T-helper 1 cell treated with Interleukin-12 subunit alpha and Interleukin-12 subunit beta and Interleukin-4 antibody, amounts not matched to agents 30 μg/mL and 1 μg/mL, for 36 hours (primary cell): ENCODE results near the gene THSD4.
A peak's percentile ranks its signal among the peaks of the same experiment; 100 is the strongest.
"Not testable (repeated sequence)": the region's sequence is repeated elsewhere in the genome, so short reads cannot be mapped to it uniquely, and the experiment has no call there.

Source experiments
- H3K27ac Mint-ChIP-seq: one replicate; pipeline ENCODE4 v1.8.0; 2021; ENCODE audit warnings: mild to moderate bottlenecking, mixed read lengths
- H3K27me3 Mint-ChIP-seq: one replicate; pipeline ENCODE4 v1.8.0; 2021; ENCODE audit warnings: low read depth, mixed read lengths
- H3K36me3 Mint-ChIP-seq: one replicate; pipeline ENCODE4 v1.8.0; 2021; ENCODE audit warnings: low read depth, mixed read lengths
- H3K4me1 Mint-ChIP-seq: one replicate; pipeline ENCODE4 v1.8.0; 2021; ENCODE audit warnings: low read depth, mixed read lengths
- H3K4me3 Mint-ChIP-seq: one replicate; pipeline ENCODE4 v1.8.0; 2021; ENCODE audit warnings: mild to moderate bottlenecking, moderate library complexity, mixed read lengths
- H3K9me3 Mint-ChIP-seq: one replicate; pipeline ENCODE4 v1.8.0; 2021; ENCODE audit warnings: mixed read lengths

THSD4 gene

DNA sequence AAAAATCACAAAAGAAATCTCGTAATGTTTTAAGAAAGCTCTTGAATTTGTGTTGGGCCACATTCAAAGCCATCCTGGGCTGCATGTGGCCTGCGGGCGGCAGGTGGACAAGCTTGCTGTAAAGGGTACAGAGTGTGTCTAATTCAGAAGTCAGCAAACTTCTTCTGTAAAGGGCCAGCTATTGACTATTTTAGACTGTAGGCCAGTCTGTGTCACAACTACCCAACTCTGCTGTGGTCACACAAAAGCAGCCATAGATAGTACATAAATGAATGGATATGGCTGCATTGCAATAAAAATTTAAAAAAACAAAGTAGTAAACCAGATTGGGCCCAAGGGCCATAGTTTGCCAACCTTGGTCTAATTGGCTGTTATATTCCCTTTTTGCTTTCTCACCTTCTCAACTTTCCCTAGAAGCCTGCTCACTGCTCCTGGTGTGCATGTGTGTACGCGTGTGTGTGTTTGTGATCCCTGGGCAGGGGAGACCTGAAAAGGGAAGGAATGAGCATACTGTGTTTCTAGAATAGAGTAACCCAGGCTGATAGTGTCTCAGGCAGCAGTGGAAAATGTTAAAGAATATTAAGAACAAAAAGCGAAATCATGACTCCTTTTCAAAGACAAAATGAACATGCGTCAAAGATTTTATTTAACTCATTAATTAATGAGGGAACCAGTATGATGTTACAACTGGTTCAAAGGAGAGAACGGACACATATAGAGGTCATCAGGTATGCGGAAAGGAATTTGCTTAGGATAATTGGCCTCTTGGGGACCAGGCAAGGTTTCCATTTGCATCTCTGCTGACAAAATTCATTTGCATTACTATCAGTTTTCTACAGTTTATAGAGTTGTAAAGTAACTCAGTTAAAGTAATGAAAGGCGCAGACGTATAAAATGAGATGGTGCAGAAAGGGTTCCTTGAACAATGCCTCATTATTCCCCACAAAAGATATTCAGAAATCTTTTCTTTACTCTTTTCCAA lies 248.0 kb downstream of the THSD4 start:
- H3K27me3 Mint-ChIP-seq = no peaks in the 10 kb centered on the region
- peaks cover 4% of the 10 kb centered on the region for H3K9me3 Mint-ChIP-seq
- H3K4me1 Mint-ChIP-seq = no peaks in the 10 kb centered on the region
- no peaks in the 10 kb centered on the region for H3K36me3 Mint-ChIP-seq
- no peak overlapping the region for H3K4me3 Mint-ChIP-seq
- H3K27ac Mint-ChIP-seq = no peak overlapping the region

DNA sequence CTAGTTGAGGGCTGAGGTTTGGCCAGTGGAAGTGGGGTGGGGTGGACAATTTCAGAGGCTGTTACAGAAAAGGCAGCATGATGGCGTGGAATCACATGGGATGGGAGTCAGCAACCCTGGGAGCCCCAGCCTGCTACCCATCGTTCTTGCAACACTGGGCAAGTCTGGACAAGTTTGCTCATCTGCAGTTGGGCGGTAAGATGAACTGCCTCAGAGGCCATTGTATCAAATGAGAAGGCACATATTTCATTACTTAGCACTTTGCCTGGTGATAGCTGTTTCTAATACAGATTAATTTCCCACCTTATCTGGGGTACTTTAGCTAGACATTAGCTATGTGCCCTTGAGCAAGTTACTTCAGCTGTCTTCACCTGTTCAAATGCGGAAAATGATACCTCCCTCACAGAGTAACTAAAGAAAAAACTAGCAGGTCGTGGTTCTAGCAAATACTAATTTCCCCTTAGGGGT lies 248.9 kb downstream of the THSD4 start:
- no peaks in the 10 kb centered on the region for H3K27me3 Mint-ChIP-seq

DNA sequence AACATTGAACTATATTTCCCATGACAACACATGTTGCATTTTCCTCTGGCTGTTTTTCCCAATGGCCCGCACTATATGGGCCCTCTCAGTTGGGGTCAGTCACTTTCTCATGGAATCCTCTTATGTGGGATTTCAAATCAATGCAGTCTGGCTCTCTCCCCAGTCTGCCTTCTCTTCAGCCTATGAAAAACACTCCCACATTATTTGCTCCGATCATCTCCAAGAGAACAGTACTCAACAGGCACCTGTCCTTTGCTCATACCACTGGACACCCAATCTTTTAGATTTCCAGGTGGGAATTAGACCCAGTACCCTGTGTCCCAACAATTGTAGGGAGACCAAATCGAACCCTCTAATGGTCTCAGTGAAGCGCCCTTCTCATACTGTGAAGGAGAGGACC lies 251.3 kb downstream of the THSD4 start:
- Mint-ChIP-seq H3K4me3 (no peak overlapping the region), H3K4me1 (no peaks in the 10 kb centered on the region), H3K27ac (no peak overlapping the region), H3K27me3 (peaks cover 10% of the 10 kb centered on the region), H3K36me3 (peaks cover 9% of the 10 kb centered on the region), H3K9me3 (peaks cover 19% of the 10 kb centered on the region)

More for the DNA sequence above, 248.9 kb downstream of the THSD4 start:
- Mint-ChIP-seq H3K27ac (no peak overlapping the region), H3K9me3 (peaks cover 4% of the 10 kb centered on the region), H3K4me3 (no peak overlapping the region), H3K4me1 (no peaks in the 10 kb centered on the region), H3K36me3 (no peaks in the 10 kb centered on the region)

DNA sequence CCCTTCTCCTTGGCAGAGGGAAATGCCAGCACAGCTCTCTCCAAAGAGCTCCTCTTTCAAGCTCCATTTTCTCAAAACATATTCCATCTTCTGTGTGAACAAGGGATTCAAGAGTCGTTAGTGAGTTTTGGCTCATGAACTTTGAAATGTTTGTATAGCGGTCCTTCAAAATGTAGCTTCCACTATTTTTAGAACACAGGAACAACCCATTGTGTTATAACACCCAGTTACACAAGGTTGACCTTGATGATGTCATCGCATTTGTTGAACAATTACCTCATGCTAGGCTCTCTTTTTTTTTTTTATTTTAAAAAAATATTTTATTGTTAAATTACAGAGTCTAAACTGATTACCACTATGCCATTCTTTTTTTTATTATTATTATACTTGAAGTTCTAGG lies 251.7 kb downstream of the THSD4 start:
- H3K4me1 Mint-ChIP-seq = no peaks in the 10 kb centered on the region
- peaks cover 10% of the 10 kb centered on the region for H3K27me3 Mint-ChIP-seq
- peaks cover 23% of the 10 kb centered on the region for H3K9me3 Mint-ChIP-seq
- no peak overlapping the region for H3K27ac Mint-ChIP-seq
- no peak overlapping the region for H3K4me3 Mint-ChIP-seq
- H3K36me3 Mint-ChIP-seq = peaks cover 10% of the 10 kb centered on the region

DNA sequence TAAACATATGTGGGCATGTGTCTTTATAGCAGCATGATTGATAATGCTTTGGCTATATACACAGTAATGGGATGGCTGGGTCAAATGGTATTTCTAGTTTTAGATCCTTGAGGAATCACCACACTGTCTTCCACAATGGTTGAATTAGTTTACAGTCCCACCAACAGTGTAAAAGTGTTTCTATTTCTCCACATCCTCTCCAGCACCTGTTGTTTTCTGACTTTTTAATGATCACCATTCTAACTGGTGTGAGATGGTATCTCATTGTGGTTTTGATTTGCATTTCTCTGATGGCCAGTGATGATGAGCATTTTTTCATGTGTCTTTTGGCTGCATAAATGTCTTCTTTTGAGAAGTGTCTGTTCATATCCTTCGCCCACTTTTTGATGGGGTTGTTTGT lies 252.5 kb downstream of the THSD4 start:
- Mint-ChIP-seq H3K36me3 (peaks cover 12% of the 10 kb centered on the region), H3K9me3 (peaks cover 25% of the 10 kb centered on the region)
- H3K4me3 Mint-ChIP-seq, H3K27ac Mint-ChIP-seq, H3K27me3 Mint-ChIP-seq, H3K4me1 Mint-ChIP-seq: not testable (repeated sequence)

DNA sequence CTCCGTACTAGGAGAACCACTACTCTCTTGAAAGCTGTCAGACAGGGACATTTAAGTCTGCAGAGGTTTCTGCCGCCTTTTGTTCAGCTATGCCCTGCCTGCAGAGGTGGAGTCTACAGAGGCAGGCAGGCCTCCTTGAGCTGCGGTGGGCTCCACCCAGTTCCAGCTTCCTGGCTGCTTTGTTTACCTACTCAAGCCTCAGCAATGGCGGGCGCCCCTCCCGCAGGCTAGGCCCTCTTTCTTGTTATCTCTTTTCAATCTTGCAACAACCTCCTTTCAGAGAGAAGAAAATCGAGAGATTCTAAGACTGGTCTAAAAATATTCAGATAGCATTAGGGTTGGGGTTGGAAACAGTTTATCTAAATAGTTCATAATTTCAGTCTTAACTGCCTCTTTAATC lies 257.5 kb downstream of the THSD4 start:
- peak overlapping the region; percentile 25 for H3K4me3 Mint-ChIP-seq

DNA sequence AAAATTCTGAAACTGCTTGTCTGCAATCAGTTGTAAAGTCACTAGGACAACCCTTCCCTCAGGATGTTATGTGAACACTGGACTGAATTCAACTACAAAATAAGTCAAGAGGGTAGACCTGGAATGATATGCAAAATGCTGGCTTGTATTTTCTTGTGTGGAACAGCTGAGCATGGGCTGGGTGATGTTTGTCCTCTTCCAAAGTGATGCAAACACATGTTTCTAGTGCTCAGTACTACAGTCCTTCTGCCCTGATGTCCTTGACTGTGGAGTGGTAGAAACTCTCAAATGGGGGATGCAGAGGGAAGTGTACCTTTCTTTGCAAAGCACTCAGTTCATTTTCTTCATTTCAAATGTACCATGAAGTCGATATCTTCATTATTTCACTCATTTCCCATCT lies 258.6 kb downstream of the THSD4 start:
- Mint-ChIP-seq H3K4me1 (peaks cover 14% of the 10 kb centered on the region), H3K27me3 (peaks cover 13% of the 10 kb centered on the region), H3K9me3 (peaks cover 28% of the 10 kb centered on the region), H3K27ac (no peak overlapping the region), H3K4me3 (no peak overlapping the region), H3K36me3 (peaks cover 15% of the 10 kb centered on the region)

More for the DNA sequence above, 257.5 kb downstream of the THSD4 start:
- Mint-ChIP-seq H3K9me3 (peaks cover 28% of the 10 kb centered on the region), H3K27me3 (peaks cover 13% of the 10 kb centered on the region), H3K27ac (peak overlapping the region; percentile 76), H3K4me1 (peaks cover 14% of the 10 kb centered on the region), H3K36me3 (peaks cover 15% of the 10 kb centered on the region)

DNA sequence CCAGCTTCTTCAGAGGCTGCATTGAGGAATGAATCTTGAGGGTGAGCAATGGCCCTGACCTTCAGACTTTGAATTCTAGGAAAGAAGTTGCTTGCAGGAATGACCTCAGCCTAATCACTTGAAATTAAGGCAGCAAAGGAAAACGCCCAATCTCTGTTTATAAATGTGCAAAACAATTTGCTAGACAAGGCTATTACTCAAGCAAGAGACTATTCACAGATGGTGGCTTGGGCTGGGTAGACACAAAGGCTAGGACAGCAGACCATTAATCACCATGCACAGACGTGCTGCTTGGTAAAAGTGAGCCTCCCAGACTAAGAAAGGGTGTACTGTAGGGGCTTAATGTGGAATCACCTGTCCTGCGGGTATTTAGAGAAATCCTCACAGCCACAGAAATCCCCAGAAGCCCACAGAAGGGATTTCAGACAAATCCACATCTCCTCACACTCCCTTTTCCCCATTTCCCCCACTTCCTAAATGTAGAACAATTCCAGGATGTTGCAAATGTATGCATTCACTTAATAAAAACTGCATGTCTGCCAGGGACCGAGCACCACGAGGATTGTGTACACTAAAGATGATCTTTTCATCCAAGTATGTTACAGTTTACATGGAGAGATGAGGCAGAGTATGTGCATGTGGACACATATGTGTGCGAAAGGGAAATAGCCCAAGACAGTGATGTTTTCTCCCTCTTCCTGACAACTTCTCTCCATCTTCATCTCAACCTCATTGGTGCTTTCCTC lies 259.5 kb downstream of the THSD4 start:
- Mint-ChIP-seq H3K27me3 (peaks cover 11% of the 10 kb centered on the region), H3K9me3 (peaks cover 26% of the 10 kb centered on the region), H3K4me3 (no peak overlapping the region), H3K27ac (no peak overlapping the region), H3K4me1 (peaks cover 14% of the 10 kb centered on the region), H3K36me3 (peaks cover 15% of the 10 kb centered on the region)

DNA sequence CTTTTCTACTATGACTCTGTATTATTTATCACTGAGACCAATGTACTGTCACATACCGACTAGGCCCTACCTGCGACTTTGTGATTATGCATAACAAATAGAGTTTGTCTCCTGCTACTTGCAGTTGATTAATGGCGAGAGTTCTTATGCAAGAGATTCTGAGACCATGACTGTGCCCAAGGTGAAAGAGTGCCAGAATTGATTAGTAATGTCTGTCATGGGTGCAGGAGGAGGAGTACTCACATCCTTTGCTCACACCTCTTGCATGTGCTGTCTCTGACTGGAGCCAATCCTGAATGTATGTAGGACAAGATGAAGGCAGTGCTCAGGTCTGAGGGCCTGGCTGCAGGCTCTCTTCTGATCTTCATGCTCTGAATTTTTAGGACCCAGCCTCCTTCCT lies 260.7 kb downstream of the THSD4 start:
- no peak overlapping the region for H3K27ac Mint-ChIP-seq
- peaks cover 14% of the 10 kb centered on the region for H3K4me1 Mint-ChIP-seq
- H3K27me3 Mint-ChIP-seq = peaks cover 3% of the 10 kb centered on the region
- no peak overlapping the region for H3K4me3 Mint-ChIP-seq
- peaks cover 8% of the 10 kb centered on the region for H3K36me3 Mint-ChIP-seq
- peaks cover 16% of the 10 kb centered on the region for H3K9me3 Mint-ChIP-seq

DNA sequence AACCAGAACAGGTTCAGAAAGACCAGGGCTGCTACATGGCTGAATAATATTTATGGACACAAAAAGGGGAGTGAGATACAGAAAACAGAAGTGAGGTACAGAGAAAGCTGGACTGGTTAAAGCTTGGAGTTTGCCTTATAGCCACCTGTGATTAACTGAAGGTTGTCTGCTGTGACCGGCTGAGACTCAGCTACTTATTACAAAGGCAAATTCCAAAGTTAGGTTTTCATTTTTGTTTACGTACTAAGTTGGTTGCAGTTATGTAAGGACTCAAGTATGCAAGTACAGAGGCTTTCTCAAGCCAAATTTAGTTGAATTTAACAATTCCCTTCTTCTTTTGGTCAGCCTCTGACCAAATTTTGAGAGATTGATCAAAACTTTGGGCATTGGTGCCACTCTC lies 264.6 kb downstream of the THSD4 start:
- Mint-ChIP-seq H3K27ac (no peak overlapping the region), H3K36me3 (peaks cover 2% of the 10 kb centered on the region), H3K4me3 (no peak overlapping the region), H3K4me1 (peaks cover 3% of the 10 kb centered on the region), H3K27me3 (peaks cover 6% of the 10 kb centered on the region), H3K9me3 (peaks cover 5% of the 10 kb centered on the region)

DNA sequence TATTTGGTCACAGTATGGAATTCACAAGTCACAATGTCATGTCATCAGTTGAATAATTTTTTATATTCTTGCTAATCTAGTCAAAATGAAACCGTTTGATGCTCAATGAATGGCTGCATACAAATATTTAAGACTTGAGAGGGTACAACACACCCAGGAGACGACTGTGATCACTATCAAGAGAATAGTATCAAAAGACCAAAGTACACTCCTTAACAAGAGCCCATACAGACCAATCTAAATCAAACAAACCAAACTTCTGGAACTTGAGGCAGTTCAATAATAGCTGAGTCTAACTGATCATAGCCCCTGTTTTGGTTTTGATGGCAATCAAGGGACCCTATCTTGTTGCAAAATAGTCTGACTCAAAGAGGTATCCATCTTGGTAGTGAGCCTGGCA lies 265.1 kb downstream of the THSD4 start:
- Mint-ChIP-seq H3K4me3 (no peak overlapping the region), H3K9me3 (peaks cover 5% of the 10 kb centered on the region), H3K27me3 (peaks cover 10% of the 10 kb centered on the region), H3K4me1 (peaks cover 1% of the 10 kb centered on the region), H3K27ac (no peak overlapping the region), H3K36me3 (no peaks in the 10 kb centered on the region)

DNA sequence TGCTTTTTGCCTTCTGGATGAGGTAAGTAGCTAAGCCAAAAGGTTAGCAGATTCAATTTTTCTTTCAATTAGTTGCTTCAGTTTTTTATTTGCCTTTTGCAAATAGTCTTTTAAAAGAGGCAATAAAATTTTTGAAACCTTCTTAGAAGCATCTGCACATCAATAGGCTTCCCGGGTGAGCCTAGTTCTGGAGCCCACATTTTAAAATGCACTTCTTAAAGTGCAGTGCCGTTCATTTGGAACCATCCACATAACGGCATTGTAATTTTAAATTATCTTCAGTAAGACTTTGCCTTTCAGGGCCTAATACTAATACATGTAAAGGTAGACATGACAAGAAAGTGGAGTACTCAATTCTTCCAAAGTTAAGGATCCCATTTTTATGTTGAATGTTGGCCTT lies 269.2 kb downstream of the THSD4 start:
- Mint-ChIP-seq H3K4me3 (no peak overlapping the region), H3K27ac (no peak overlapping the region), H3K9me3 (peaks cover 5% of the 10 kb centered on the region), H3K36me3 (no peaks in the 10 kb centered on the region), H3K27me3 (peaks cover 36% of the 10 kb centered on the region), H3K4me1 (peaks cover 3% of the 10 kb centered on the region)

DNA sequence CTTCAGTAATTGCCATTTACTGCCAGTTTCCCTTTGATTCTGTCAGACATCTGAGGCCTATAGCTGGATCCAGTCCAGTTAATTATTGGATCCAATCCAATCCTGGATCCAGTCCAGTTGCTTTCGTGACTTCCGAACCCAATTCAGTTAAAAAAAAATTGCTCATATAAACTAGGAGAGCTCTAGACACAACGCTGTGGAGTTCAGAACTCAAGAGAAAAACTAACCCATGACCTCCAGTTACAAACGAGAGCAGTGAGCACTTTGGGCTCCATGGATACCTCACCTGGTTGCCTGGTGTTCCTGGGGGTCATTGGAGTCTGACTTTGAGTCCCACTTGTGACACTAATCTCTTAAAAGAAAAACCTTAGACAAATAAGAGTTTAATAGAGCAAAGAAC lies 269.8 kb downstream of the THSD4 start:
- Mint-ChIP-seq H3K4me3 (no peak overlapping the region), H3K9me3 (peaks cover 5% of the 10 kb centered on the region), H3K36me3 (no peaks in the 10 kb centered on the region), H3K27me3 (peaks cover 36% of the 10 kb centered on the region), H3K27ac (no peak overlapping the region), H3K4me1 (peaks cover 3% of the 10 kb centered on the region)

DNA sequence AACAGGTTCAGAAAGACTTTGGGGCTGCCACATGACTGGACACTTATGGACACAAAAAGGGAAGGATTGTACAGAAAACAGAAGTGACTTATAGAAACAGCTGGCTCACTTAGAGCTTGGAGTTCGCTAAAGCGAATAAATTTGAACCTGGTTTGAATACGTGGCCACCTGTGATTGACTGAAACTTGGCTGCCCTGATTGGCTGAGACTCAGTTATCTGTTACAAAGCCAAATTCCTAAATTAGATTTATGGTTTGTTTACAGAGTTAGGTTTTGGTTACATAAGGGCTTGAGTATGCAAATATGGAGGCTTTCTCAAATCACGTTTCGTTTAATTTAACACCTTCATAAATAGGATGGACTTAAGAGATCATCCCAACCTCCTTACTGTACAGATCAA lies 270.2 kb downstream of the THSD4 start:
- Mint-ChIP-seq H3K27me3 (peaks cover 36% of the 10 kb centered on the region), H3K27ac (no peak overlapping the region), H3K4me1 (peaks cover 3% of the 10 kb centered on the region), H3K36me3 (no peaks in the 10 kb centered on the region), H3K9me3 (peaks cover 5% of the 10 kb centered on the region), H3K4me3 (no peak overlapping the region)

DNA sequence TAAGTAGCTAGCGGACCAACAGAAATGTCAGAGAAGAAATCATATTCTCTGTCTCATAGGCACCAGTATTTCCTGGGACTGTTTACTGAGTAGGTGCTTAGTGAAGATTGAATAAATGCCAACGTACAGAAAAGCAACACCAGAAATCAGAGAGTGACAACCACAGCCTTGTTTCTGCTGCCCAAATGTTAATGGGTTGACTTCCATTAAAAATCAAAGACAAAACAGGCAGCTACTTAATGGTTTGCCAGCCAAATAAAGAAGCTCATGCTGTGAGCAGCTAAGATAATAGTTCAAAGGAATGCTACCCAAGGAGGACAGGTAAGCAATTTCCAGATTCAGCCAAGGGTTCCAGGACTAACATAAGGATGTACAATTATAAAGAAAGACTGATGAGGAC lies 270.7 kb downstream of the THSD4 start:
- Mint-ChIP-seq H3K9me3 (peaks cover 5% of the 10 kb centered on the region), H3K4me3 (no peak overlapping the region), H3K36me3 (no peaks in the 10 kb centered on the region), H3K4me1 (peaks cover 3% of the 10 kb centered on the region), H3K27me3 (peaks cover 36% of the 10 kb centered on the region), H3K27ac (no peak overlapping the region)
